ENCODE results near the gene EHD1. TPM values are rescaled to one million over a fixed set of nuclear protein-coding genes. Genes with fewer than 3 reads are reported as not detected.
"Not testable (repeated sequence)": the region's sequence is repeated elsewhere in the genome, so short reads cannot be mapped to it uniquely, and the experiment has no call there.

Gene EHD1
- total RNA-seq, 1 experiment from 2014 or later, result 14.2 TPM

DNA sequence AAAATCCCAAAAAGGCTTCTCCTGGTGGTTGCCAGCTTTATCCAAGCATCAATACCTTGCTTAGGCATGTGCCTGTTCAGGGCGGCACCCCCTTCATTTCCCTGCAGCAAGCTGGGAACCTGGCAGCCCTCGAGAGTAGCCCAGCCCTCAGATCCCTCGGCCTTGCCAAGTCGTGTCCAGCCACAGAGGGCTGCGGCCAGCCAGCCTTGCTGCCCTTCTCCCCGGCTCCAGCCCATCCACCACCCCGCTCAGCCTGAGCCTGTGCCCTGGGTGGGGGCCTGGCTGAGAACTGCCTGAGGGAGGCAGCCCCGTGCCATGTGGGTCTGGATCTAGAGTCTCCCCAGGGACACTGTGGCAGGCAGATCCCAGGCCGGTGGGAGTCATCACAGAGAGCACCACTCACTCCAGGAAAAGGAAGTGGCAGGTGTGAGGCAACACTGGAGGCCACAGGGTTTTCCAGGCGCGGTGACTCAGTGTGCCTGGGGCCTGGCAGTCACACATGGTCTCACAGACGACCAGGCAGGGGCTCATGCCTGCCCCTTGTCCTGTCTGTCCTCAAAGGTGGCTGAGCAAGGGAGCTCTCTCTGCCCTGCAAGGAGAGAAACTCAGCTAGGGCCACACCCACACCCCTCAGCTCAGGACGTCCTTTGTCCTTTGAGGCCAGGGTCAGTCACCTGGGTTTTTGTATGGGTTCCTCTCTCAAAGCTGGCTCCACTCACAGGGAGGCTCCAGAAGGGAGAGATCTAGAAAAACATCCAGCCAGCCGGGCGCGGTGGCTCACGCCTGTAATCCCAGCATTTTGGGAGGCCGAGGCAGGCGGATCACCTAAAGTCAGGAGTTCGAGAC lies 21.8 kb downstream of the EHD1 start:
- DNase-seq (ENCODE audit: low spot score), result peak; percentile 86

DNA sequence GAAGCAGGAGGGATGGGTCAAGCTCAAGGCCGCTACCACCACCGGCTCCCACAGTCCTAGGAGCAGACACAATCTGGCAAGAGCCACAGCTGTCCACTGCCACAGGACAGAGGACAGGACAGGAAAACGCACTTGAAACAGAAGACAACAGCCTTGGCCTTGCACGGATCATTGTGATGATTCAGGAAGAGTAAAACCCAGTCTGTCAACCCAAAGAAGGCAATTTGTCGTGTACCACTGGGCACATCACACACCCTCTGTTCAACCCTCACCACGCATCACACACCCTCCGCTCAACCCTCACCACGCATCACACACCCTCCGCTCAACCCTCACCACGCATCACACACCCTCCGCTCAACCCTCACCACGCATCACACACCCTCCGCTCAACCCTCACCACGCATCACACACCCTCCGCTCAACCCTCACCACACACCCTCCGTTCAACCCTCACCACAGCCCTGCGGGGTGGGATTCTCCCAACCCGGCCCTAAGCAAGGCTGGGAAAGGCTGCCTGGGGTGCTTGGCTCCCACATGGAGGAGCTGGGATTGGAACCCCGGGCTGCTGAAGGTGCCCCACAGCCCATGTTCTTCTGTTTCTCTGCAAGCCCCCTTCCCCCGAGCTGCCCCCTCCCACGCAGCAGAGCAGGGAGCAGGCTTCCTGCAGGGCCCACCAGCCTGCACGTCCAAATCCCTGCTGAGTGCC lies 22.7 kb downstream of the EHD1 start:
- DNase-seq (ENCODE audit: low spot score), result no peak

DNA sequence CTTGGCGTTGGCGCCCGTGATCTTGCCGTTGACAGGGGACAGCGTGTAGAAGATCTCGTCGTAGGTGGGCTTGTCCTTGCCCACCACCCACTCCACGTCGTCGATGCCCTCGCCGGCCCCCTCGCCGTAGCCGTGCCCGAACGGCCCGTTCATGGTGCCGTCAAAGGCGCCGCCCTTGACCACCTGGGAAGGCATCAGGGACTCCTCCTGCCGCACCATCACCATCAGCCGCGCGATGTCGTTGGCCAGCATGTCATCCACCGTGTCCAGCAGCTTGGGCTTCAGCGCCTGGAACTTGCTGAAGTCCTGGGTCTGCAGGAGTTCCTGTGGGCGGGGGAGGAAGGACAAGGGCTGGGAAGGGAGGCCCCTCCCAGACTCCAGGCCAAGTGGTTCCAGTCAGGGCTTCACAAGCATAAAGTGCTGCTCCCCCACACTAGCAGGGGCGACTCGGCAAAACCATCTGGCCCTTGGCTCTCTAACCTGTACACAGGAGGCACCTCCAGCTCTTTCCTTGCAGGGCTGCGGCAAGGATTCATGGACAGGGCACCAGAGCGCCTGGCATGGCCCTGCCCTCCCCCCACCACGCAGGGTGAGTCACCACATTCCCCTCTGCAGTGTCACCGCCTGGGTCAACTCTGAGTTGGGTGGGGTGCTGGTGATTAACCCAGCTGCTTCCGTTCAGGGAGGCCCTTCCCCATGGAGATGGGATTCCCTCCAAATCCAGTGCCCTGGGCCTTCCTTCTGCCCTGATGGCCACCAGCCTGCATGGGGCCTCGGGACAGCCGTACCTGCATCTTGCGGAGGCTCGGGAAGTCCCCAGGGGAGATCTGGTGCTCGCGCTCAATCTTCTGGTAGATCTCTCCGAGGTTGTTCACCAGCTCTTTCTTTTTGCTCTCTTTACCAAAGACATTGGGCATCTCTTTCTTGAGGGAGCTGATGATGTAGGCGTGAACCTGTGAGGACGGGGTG lies 23.6 kb downstream of the EHD1 start:
- DNase-seq (ENCODE audit: low spot score), result peak; percentile 95

DNA sequence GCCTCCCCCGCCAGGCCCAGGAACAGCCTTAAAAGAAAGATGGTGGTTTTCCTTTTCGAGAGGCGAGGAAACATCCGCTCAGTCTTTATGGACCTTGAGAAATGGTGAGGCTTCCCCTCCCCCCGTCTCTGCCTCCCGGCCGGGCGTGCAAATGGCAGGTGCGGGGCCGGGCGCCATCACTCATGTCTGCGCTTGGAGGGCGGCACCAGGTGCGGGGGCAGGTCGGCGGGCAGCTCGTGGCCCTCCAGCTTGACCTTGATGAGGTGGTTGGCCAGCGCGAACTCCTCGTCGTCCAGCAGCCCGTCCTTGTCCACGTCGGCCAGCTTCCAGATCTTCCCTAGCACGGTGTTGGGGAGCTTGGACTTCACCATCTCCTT lies 24.3 kb downstream of the EHD1 start:
- DNase-seq (ENCODE audit: low spot score), result no peak

DNA sequence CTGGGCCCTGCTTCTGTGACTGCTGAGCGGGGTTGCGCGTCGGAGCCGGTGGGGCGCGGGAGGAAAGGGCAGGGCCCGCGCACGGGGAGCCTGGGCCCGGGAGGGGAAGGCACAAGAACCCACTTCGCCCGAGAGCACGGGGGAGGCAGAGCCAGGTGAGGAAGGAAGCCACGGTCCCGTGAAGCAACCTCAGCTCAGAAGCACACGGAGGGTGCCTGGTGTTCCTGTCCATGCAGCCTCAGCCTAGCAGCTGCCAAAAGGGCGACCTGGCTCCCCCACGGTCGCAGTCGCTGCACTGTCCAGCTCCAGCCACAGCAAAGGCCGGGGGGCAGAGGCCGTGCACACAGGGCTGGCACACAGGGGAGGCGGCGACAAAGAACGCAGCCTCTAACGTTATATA lies 24.7 kb downstream of the EHD1 start:
- no peak for DNase-seq (ENCODE audit: low spot score)

DNA sequence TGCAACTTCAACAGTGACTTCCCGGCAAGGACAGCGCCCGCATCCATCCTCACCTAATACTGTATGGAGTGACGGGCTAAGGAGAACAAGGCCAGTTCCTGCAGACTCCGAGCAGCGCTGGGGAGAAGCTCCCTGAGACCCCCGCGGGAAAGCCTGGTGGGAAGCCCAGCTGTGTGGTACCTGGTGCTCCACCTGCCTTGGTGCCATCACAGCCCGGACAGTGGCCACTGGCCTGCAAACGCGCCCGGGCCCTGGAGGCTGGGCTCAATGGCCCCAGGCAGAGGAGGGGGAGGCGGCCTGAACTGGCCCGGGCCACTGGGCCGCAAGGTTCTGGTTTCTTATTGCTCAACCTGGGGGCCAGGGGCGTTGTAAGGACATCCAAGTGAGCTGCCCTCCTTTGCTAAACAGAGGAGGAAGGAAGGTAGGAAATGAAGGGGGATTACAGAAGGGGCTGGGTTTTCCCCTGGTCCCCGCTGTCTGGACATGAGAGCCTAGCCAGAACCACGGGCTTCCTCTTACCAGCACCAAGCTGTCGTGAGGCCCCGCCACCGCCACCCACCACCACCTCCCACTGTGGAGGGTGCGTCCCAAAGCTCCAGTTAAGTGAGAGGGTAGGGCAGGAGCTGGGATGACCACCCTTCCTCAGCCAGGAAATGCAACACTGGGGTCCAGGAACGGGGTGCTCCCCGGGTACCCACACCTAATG lies 25.5 kb downstream of the EHD1 start:
- no peak for DNase-seq (ENCODE audit: low spot score)

DNA sequence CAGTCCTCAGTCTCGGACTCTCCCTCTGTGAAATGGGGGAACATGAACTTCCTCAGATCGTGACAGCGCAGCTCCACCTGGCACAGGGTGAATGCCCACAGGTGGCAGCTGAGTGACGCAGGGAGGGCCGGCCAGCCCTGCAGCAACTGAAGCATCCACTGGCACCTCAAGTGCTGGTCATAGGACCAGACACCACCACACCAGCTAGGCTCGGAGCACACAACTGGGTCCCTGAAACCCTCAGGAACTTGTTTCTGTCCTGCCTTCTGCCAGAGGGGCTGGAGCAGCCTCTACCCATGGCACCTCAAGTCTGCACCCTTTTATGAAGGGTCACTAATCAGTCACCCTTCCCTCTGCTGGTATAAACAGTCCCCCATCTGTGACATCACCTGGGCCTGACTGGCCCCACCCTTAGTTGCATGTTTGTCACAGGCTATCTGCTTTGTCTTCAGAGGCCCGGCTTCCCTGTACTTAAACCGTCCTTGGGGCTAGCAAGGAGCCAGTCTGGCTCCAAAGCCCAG lies 26.5 kb downstream of the EHD1 start:
- no peak for DNase-seq (ENCODE audit: low spot score)

DNA sequence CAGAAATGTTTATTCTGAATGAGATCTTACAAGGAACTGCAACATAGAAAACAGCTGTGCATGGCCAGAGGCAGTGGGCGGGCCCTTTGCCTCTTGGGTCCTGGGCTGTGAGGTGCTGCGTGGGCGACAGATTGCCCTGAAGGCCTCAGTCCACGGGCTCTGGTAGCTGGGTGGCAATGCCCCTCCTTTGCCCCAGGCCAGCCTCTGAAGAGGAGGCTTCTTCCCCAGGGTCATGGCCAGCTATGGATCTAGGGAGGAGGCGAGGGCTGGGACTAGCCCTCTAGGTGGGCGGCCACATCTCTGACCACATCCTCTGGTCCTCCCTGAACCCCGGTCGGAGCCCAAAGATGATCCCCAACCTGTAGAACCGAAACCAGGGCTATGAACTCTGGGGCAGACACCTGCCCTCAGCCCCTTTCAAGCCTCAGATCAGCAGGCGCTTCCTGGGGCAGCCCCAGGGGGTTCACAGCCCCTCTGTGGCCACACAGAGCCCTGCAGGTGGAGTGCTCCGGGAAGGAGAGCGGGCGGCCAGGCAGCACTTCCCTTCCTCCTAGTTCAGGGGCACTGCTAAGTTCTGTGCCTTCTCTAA lies 27.3 kb downstream of the EHD1 start:
- DNase-seq (ENCODE audit: low spot score), result peak; percentile 50

DNA sequence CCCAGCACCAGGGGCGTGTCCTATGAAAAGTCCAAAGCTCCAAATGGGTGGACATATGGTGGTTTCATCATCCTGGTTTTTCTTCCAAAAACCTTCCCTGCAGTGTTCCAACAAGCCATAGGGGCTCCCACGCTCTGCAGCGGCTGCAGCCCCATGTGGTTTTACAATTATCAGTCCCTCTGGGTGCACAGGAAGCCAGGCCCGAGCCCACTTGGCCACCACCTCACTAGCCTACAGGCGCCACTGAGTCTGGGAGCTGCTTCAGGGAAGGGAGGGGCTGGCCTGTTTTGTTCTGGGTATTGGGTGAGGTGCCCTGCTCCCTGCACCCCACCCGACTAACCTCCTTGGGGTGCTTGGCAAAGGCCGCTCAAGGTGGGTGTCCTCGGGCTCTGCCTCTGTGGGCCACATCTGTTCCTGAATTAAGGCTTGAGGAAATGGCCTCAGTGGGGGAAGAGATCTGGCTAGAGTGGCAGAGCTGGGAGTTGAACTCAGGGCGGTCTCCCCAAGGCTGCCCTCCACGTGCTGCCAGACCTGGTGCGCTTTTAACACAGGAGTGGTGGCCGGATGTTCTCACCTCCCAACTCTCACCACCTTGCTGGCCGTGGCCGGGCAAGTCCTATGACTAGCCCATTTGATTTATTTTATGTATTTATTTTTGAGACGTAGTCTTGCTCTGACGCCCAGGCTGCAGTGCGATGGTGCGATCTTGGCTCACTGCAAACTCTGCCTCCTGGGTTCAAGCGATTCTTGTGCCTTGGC lies 28.6 kb downstream of the EHD1 start:
- DNase-seq (ENCODE audit: low spot score), result no peak

DNA sequence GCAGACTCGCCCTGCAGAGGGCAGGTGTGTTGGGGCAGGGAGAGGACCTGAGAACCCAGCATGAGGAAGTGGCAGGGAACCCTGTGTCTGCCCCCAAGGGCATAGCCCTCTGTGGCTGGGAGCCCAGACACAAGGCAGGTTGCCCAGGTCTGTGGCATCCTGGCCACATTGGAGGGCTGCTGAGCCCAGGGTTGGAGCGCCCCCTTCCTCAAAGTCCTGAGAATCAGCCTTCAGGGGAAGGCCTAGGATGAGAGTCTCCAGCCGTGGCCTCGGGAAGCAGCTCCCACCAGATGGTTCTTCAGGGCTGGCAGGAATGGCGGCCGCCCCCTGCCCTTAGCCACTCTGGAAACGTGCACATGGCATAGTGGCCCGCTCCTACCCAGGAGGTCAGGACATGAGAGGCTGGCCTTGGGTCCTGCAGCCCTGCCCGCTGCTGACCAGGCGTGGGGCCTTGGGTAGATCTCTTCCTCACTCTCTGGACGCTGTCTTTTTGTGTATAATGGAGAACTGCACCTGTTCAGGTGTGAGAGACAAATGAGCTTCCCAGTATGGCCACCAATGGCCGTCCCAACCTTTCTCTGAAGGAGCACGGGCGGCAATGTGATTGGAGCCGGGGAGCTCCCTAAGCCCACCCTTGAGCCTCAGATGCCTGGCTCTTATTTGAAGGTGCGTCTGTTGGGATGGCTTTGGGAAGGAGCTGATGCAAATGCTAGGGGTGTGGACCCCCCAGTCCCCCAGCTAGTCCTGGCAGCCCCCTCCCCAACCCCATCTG lies 29.4 kb downstream of the EHD1 start:
- no peak for DNase-seq (ENCODE audit: low spot score)

DNA sequence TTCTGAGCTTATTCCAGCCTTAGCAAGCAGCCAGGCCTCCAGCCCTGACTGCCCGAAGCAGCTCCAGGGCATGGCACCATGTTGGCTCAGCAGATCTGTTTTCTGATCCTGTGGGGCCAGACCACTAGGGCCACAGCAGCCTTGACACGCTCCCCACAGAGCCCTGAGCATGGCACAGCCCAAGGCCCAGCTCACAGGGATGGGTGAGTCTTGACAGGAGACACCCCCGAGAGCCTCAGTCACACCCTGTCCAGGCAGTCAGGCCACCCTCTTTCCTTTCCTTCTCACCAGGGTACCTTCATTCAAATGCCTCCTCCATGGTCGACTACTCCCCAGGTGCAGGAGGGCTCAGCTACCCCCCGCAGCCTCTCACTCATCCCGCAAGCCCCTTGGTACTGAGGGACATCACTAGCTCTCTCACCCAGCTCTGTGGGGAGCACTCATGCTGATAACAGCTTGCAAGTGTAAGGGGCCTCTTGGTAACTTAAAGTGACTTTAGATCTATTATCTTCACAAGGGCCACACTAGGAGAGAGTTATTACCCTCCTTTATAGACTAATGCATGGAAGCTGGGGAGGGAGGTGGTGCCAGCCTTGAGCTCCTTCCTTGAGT lies 30.1 kb downstream of the EHD1 start:
- DNase-seq (ENCODE audit: low spot score), result no peak

DNA sequence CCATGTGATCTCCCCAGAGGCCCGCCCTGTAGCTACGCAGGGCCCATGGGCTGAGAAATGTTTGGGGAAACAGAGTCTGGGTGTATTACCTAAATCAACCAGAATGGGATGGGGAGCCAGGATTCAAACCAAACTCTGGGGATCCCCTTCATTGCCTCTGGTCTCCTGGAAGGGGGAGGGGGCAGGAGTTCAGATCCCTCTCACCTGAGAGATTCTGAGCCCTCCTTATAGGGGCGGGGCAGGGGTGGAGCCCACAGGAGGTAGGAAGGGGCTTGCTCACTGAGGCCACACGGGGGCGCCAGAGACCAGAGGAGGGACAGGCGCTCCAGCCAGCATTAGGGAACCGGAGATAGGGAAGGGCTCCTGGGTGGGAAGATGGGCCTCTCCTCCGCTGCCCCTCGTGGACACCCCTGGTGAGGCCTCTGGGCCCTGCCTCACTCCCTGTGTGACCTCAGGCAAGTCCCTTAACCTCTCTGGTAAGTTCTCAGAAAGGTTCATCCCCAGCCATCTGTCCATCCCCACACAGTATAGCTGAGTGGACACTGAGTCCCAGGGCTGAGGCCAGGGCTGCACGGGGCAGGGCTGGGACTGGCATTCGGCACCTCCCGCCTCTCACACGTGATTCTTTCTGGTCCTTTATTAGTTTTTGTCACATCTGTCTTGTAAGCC lies 31.3 kb downstream of the EHD1 start:
- peak; percentile 86 for DNase-seq (ENCODE audit: low spot score)

DNA sequence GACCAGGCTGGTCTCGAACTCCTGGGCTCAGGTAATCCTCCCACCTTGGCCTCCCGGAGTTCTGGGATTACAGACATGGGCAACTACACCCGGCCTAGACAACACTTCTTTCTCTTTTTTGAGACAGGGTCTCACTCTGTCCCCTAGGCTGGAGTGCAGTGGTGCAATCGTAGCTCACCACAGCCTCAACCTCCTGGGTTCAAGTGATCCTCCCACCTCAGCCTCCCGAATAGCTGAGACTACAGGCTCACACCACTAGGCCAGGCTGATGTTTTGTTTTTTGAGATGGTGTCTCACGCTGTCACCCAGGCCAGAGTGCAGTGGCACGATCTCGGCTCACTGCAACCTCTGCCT lies 32.7 kb downstream of the EHD1 start:
- DNase-seq (ENCODE audit: low spot score), result not testable (repeated sequence)

DNA sequence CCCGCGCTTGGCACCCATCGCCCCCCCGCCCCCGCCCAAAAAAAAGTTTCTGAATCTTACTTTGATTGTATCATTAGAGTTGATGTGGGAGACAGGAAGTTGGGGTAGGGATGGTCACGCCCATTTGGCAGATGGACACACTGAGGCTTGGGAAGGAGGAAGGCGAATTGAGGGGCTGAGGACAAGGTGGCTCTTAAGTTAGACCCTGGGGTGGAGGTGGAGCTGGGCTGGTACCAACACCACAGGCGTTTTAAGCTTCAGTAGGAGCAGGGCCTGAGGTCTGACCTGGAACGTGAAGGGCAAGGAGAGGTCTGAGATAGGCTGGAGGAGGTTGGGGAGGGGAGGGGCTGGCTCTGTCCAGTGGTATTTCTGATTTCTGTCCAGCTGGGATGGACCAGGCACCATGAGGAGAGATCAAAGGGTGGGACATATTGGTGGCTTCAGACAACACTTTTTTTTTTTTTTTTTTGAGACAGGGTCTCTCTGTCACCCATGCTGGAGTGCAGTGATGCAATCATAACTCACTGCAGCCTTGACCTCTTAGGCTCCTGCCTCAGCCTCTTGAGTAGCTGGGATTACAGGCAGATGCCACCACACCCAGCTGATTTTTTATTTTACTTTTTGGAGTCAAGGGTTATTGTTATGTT lies 33.2 kb downstream of the EHD1 start:
- DNase-seq (ENCODE audit: low spot score), result no peak

DNA sequence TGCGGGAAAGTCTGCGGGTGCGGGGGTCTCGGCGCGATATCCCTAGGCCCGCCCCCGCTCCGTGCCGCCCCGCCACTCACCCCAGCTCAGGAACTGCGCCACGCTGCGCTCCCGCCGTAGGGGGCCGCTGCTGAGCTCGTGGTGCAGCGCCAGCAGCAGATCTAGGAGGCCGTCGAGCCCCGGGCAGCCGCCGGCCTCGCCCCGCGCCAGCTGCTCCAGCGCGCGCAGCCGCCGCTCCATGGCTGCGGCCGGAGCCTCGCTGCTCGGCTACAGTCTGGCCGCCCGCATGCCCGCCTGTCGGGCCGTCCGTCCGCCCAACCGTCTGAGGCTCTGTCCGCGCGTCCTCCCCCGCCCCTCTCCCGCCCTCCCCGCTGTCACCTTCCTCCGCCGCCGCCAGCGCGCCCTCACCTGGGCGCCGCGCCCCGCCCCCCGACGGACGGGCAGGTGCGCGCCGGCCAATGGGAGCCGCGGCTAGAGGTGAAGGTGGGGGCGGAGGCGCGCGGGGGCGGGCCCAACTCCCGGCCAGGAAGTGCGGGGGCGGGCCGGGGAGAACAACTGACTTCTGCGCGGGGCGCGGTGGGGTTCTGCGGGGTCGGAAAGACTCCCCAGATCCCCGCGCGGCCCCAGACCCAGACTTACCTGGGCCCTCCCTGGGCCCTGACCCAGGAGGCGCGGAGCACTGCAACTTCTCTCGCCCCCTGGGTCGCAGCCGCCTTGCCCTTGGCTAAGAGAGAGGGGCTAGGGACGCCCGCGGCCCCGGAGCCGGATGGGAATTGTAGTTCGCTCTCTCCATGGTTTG lies 33.9 kb downstream of the EHD1 start, which contains the start of gene CDC42BPG:
Gene CDC42BPG, minus strand, starts transcription at position 324 of the 799 bp plus-strand sequence. Its CDS starts 84 bp downstream, at position 240.
- DNase-seq (ENCODE audit: low spot score), result no peak

DNA sequence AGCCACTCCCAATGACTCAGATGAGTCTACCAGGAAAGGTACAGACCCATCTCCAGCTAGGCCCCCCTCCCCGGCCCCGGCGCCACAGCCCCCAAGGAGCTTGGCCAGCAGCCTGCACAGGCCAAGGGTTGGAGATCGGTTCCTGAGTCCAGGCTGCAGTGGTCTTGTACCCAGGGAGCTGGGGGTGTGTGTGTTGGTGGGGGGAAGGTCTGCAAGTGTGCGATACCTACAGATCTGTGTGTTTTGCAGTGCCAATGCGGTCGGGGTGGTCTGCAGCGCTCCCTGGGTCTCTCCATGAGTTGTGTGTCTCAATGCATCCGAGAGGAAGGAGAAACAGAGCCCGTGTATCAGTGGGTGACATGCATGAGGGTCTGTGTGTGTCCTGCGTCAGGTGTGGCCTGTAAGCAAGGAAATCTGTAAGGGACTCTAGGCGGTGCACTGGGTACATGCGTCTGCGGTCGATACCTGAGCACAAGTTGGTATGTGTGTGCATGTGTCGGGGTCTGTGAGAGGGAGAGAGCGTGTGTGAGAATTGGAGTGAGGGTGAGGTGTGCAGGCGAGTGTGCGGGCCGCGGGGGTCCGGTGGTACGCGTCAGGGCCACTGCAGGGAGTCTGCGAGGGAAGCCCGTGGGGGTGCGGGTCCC lies 34.6 kb downstream of the EHD1 start:
- no peak for DNase-seq (ENCODE audit: low spot score)
